WTC11 (cell line): ENCODE measurements around the gene PNMA1. TPM values are rescaled to one million over a fixed set of nuclear protein-coding genes. Genes with fewer than 3 reads are reported as not detected.

ENCODE experiments used
- ATAC-seq: fragments of 200-7000 bp; cut with Tn5 transposase; 2 replicates; pipeline ENCODE4 v1.10.0; 2021; ENCODE audit warnings: mild to moderate bottlenecking, moderate library complexity
- CTCF ChIA-PET: fragments of 300-600 bp; sonication (Branson Sonifier 250); formaldehyde crosslinking; loops from one replicate; lab custom pipeline; 2021; ENCODE audit warnings: antibody characterized with exemption; lab: Charles Lee
- POLR2A ChIA-PET: fragments of 350-600 bp; sonication (Branson Sonifier 250); formaldehyde crosslinking; loops from one replicate; lab custom pipeline; 2021; ENCODE audit warnings: antibody characterized with exemption; lab: Charles Lee
- DNase-seq: peaks from one replicate; pipeline ENCODE4 v3.0.0; 2021; ENCODE audit warnings: low spot score
- H3K27ac Mint-ChIP-seq: 2 replicates; pipeline ENCODE4 v1.8.0; 2021; ENCODE audit warnings: mixed read lengths
- H3K27me3 Mint-ChIP-seq: 2 replicates; pipeline ENCODE4 v1.8.0; 2021; ENCODE audit warnings: low read depth, mild to moderate bottlenecking, moderate library complexity, mixed read lengths
- H3K36me3 Mint-ChIP-seq: 2 replicates; pipeline ENCODE4 v1.8.0; 2021; ENCODE audit warnings: mixed read lengths
- H3K4me1 Mint-ChIP-seq: 2 replicates; pipeline ENCODE4 v1.8.0; 2022; ENCODE audit warnings: mixed read lengths
- H3K4me3 Mint-ChIP-seq: 2 replicates; pipeline ENCODE4 v1.8.0; 2021; ENCODE audit warnings: mild to moderate bottlenecking, moderate library complexity, mixed read lengths
- H3K9me3 Mint-ChIP-seq: 2 replicates; pipeline ENCODE4 v1.8.0; 2021; ENCODE audit warnings: mixed read lengths
- CBFB ChIP-seq: sonication (generic); formaldehyde crosslinking; IDR thresholded peaks from 2 replicates; pipeline ENCODE4 v1.8.1; 2022; ENCODE audit warnings: mild to moderate bottlenecking, low read depth, missing genetic modification reagents
- CREB1 ChIP-seq: sonication (generic); formaldehyde crosslinking; IDR thresholded peaks from 2 replicates; pipeline ENCODE4 v1.8.0; 2023; ENCODE audit warnings: mild to moderate bottlenecking, missing genetic modification reagents
- ELF4 ChIP-seq: sonication (generic); formaldehyde crosslinking; IDR thresholded peaks from 2 replicates; pipeline ENCODE4 v1.8.1; 2022; ENCODE audit warnings: low read depth, mild to moderate bottlenecking, moderate library complexity, missing genetic modification reagents
- GABPB1 ChIP-seq: sonication (generic); formaldehyde crosslinking; IDR thresholded peaks from 2 replicates; pipeline ENCODE4 v1.8.1; 2023; ENCODE audit warnings: mild to moderate bottlenecking, missing genetic modification reagents
- GTF2I ChIP-seq: fragments of 250-450 bp; sonication (Bioruptor Pico); conservative IDR thresholded peaks from 2 replicates; pipeline ENCODE4 v1.4.0; 2021; ENCODE audit warnings: mild to moderate bottlenecking
- IRF2 ChIP-seq: sonication (generic); formaldehyde crosslinking; IDR thresholded peaks from 2 replicates; pipeline ENCODE4 v1.8.0; 2022; ENCODE audit warnings: low read depth, missing genetic modification reagents, borderline replicate concordance
- NFE2L1 ChIP-seq: sonication (generic); formaldehyde crosslinking; IDR thresholded peaks from 2 replicates; pipeline ENCODE4 v1.8.1; 2023; ENCODE audit warnings: missing genetic modification reagents
- SMAD4 ChIP-seq: sonication (generic); formaldehyde crosslinking; IDR thresholded peaks from 2 replicates; pipeline ENCODE4 v1.8.0; 2022; ENCODE audit warnings: mild to moderate bottlenecking, missing genetic modification reagents
- ZNF219 ChIP-seq: sonication (generic); formaldehyde crosslinking; IDR thresholded peaks from 2 replicates; pipeline ENCODE4 v1.8.0; 2023; ENCODE audit warnings: missing genetic modification reagents, mild to moderate bottlenecking, borderline replicate concordance
- total RNA-seq: library from RNA; stranded (reverse); gene quantifications from 3 replicates; pipeline ENCODE4 v1.2.3, GENCODE V29; 2021
- TF ChIP-seq, protein P1 (sequence below): sonication (generic); formaldehyde crosslinking; IDR thresholded peaks from 2 replicates; pipeline ENCODE4 v1.8.0; 2022; ENCODE audit warnings: mild to moderate bottlenecking, missing genetic modification reagents
- TF ChIP-seq, protein P2 (sequence below): sonication (generic); formaldehyde crosslinking; IDR thresholded peaks from 2 replicates; pipeline ENCODE4 v1.8.1; 2023; ENCODE audit warnings: mild to moderate bottlenecking, moderate library complexity, missing genetic modification reagents
- TF ChIP-seq, protein P3 (sequence below): fragments of 250-450 bp; sonication (Bioruptor Pico); IDR thresholded peaks from 2 replicates; pipeline ENCODE4 v2.1.2; 2022; ENCODE audit warnings: mild to moderate bottlenecking, moderate library complexity
- TF ChIP-seq, protein P4 (sequence below): sonication (generic); formaldehyde crosslinking; IDR thresholded peaks from 2 replicates; pipeline ENCODE4 v1.8.1; 2022; ENCODE audit warnings: missing genetic modification reagents, borderline replicate concordance
- TF ChIP-seq, protein P5 (sequence below): fragments of 200-600 bp; IDR thresholded peaks from 2 replicates; pipeline ENCODE4 v1.8.0; 2022; ENCODE audit warnings: antibody characterized with exemption
- TF ChIP-seq, protein P6 (sequence below): sonication (generic); formaldehyde crosslinking; IDR thresholded peaks from 2 replicates; pipeline ENCODE4 v1.8.0; 2023; ENCODE audit warnings: missing genetic modification reagents
- TF ChIP-seq, protein P7 (sequence below): fragments of 250-450 bp; sonication (Bioruptor Pico); IDR thresholded peaks from 2 replicates; pipeline ENCODE4 v1.9.0; 2021; ENCODE audit warnings: moderate library complexity, mild to moderate bottlenecking, inconsistent platforms, borderline replicate concordance

The PNMA1 gene
- total RNA-seq, 1 experiment from 2014 or later: 46.0 TPM

DNA sequence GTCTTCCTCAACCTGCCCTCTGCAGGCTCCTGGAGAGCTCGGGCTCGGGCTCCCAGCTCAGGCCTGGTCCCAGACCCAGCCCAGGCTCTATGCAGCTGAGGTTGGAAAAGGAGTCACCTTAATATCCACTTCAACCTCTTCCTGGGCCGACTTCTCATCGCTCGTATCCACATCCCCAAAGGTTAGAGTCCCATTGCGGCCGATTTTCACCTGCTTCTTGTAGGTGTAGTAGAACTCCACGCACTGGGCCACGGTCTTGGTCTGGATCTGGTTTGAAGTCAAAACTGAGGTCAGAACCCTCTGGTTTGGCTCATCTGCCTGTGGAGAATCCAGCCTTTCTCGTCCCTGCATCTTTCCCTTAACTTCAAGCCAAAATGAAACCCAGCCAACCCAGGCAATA lies 8.4 kb upstream of the PNMA1 start (continued):
- TF ChIP-seq GABPB1: no peak

DNA sequence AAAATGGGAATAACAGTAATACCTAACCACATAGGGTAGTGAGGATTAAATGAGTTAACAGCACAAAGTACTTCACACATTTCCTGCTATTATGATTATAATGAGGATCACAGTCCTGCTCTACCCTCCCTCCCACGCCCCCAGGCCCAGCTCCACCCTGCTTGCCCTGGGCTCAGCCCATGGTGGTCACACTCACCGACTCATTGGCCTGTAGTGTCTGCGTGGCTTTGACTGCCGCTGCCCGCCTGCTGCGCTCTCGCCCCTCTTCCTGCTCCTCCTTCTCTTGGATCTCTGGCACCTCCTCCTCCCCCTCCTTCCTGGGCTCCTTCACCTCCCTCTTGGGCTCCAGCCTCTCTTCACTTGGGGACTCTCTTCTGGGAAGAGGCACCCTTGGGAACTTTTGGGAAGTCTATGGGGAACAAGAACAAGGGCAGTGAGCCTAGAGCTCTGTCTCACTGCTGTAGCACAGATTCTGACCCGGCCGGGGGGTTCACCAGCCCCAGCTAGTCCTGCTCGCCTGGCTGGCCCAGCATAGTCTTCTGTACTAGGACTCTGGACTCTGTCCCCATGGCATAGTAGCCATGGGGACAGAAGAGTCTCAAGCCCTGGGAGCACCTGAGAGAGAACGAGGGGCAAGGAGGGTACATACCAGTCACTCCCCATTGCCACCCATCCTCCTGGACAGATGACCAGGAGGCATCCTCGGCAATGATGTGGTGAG lies 7.1 kb upstream of the PNMA1 start:
- Mint-ChIP-seq H3K36me3 (peaks cover 10% of the 10 kb centered on the region), H3K9me3 (no peaks in the 10 kb centered on the region), H3K4me3 (peak overlapping the region; percentile 19; the same call in 1 of the 2 replicates), H3K27ac (peak overlapping the region; percentile 74; the same call in 1 of the 2 replicates), H3K4me1 (peaks cover 57% of the 10 kb centered on the region), H3K27me3 (0 out of 2 replicates have a peak, but pooled peaks cover 3% of the 10 kb centered on the region)
- peak; percentile 65 for DNase-seq
- ChIA-PET POLR2A (interaction anchor here (1.2 kb wide), 1 partner anchor 165 kb away, joined by 3 read pairs; the partner anchor contains the start of gene ZNF410), CTCF (interaction anchor here (0.6 to 4.8 kb wide), 6 partner anchors 8 to 165 kb away, joined by 3 to 21 read pairs (median 3); partner anchors contain the start of gene ZNF410)
- TF ChIP-seq, protein P1, sequence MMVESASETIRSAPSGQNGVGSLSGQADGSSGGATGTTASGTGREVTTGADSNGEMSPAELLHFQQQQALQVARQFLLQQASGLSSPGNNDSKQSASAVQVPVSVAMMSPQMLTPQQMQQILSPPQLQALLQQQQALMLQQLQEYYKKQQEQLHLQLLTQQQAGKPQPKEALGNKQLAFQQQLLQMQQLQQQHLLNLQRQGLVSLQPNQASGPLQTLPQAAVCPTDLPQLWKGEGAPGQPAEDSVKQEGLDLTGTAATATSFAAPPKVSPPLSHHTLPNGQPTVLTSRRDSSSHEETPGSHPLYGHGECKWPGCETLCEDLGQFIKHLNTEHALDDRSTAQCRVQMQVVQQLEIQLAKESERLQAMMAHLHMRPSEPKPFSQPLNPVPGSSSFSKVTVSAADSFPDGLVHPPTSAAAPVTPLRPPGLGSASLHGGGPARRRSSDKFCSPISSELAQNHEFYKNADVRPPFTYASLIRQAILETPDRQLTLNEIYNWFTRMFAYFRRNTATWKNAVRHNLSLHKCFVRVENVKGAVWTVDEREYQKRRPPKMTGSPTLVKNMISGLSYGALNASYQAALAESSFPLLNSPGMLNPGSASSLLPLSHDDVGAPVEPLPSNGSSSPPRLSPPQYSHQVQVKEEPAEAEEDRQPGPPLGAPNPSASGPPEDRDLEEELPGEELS: no peak
- TF ChIP-seq, protein P2, sequence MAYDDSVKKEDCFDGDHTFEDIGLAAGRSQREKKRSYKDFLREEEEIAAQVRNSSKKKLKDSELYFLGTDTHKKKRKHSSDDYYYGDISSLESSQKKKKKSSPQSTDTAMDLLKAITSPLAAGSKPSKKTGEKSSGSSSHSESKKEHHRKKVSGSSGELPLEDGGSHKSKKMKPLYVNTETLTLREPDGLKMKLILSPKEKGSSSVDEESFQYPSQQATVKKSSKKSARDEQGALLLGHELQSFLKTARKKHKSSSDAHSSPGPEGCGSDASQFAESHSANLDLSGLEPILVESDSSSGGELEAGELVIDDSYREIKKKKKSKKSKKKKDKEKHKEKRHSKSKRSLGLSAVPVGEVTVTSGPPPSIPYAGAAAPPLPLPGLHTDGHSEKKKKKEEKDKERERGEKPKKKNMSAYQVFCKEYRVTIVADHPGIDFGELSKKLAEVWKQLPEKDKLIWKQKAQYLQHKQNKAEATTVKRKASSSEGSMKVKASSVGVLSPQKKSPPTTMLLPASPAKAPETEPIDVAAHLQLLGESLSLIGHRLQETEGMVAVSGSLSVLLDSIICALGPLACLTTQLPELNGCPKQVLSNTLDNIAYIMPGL (CRISPR knock-in tag): no peak
- TF ChIP-seq ZNF219 (CRISPR knock-in tag) (no peak), GTF2I (no peak), SMAD4 (CRISPR knock-in tag) (no peak)
- TF ChIP-seq, protein P3, sequence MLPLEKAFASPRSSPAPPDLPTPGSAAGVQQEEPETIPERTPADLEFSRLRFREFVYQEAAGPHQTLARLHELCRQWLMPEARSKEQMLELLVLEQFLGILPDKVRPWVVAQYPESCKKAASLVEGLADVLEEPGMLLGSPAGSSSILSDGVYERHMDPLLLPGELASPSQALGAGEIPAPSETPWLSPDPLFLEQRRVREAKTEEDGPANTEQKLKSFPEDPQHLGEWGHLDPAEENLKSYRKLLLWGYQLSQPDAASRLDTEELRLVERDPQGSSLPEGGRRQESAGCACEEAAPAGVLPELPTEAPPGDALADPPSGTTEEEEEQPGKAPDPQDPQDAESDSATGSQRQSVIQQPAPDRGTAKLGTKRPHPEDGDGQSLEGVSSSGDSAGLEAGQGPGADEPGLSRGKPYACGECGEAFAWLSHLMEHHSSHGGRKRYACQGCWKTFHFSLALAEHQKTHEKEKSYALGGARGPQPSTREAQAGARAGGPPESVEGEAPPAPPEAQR (CRISPR knock-in tag): no peak
- TF ChIP-seq, protein P4, sequence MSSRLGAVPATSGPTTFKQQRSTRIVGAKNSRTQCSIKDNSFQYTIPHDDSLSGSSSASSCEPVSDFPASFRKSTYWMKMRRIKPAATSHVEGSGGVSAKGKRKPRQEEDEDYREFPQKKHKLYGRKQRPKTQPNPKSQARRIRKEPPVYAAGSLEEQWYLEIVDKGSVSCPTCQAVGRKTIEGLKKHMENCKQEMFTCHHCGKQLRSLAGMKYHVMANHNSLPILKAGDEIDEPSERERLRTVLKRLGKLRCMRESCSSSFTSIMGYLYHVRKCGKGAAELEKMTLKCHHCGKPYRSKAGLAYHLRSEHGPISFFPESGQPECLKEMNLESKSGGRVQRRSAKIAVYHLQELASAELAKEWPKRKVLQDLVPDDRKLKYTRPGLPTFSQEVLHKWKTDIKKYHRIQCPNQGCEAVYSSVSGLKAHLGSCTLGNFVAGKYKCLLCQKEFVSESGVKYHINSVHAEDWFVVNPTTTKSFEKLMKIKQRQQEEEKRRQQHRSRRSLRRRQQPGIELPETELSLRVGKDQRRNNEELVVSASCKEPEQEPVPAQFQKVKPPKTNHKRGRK: no peak
- TF ChIP-seq, protein P5, sequence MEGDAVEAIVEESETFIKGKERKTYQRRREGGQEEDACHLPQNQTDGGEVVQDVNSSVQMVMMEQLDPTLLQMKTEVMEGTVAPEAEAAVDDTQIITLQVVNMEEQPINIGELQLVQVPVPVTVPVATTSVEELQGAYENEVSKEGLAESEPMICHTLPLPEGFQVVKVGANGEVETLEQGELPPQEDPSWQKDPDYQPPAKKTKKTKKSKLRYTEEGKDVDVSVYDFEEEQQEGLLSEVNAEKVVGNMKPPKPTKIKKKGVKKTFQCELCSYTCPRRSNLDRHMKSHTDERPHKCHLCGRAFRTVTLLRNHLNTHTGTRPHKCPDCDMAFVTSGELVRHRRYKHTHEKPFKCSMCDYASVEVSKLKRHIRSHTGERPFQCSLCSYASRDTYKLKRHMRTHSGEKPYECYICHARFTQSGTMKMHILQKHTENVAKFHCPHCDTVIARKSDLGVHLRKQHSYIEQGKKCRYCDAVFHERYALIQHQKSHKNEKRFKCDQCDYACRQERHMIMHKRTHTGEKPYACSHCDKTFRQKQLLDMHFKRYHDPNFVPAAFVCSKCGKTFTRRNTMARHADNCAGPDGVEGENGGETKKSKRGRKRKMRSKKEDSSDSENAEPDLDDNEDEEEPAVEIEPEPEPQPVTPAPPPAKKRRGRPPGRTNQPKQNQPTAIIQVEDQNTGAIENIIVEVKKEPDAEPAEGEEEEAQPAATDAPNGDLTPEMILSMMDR: no peak
- TF ChIP-seq, protein P6, sequence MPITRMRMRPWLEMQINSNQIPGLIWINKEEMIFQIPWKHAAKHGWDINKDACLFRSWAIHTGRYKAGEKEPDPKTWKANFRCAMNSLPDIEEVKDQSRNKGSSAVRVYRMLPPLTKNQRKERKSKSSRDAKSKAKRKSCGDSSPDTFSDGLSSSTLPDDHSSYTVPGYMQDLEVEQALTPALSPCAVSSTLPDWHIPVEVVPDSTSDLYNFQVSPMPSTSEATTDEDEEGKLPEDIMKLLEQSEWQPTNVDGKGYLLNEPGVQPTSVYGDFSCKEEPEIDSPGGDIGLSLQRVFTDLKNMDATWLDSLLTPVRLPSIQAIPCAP: no peak
- ATAC-seq: peak; percentile 86

DNA sequence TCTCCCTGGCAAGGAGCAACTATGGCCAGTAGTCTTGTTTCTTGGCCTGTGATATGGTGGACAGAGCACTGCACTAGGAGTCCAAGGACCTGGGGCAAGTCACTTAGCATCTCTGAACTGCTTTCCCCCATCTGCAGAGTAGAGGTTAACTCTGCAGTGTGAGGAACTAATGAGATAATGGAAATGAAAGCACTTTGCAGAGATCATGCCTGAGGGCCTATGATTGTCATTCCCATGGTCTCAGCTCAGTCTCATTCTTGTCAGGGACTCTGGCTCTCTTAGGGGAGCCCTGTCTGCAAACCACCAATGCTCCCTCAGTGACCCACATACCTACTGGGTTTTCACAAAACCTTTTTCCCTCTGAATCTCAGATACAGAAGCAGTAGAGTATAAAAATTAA lies 6.5 kb upstream of the PNMA1 start:
- CTCF ChIA-PET: interaction anchor here (0.6 to 4.8 kb wide), 8 partner anchors 8 to 166 kb away, joined by 3 to 22 read pairs (median 4); partner anchors contain the start of gene ZNF410
- peaks cover 57% of the 10 kb centered on the region for H3K4me1 Mint-ChIP-seq
- DNase-seq (no peak), ATAC-seq (0 out of 2 replicates have a peak, but pooled peaks have one; percentile 2)
- POLR2A ChIA-PET: interaction anchor here (1.2 kb wide), 1 partner anchor 166 kb away, joined by 3 read pairs; the partner anchor contains the start of gene ZNF410
- no peak overlapping the region for H3K27ac Mint-ChIP-seq
- peaks cover 10% of the 10 kb centered on the region for H3K36me3 Mint-ChIP-seq
- H3K27me3 Mint-ChIP-seq: 0 out of 2 replicates have a peak, but pooled peaks cover 3% of the 10 kb centered on the region
- H3K4me3 Mint-ChIP-seq: no peak overlapping the region
- TF ChIP-seq NFE2L1: no peak
- TF ChIP-seq, protein P1: no peak
- TF ChIP-seq, protein P7, sequence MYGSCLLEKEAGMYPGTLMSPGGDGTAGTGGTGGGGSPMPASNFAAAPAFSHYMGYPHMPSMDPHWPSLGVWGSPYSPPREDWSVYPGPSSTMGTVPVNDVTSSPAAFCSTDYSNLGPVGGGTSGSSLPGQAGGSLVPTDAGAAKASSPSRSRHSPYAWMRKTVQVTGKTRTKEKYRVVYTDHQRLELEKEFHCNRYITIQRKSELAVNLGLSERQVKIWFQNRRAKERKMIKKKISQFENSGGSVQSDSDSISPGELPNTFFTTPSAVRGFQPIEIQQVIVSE (CRISPR knock-in tag): no peak
- TF ChIP-seq CBFB (CRISPR knock-in tag): no peak
- TF ChIP-seq IRF2 (CRISPR knock-in tag): no peak
- TF ChIP-seq ELF4 (CRISPR knock-in tag): no peak
- no peak for TF ChIP-seq CREB1
- TF ChIP-seq, all 79 proteins: peak for 0
- H3K9me3 Mint-ChIP-seq: no peaks in the 10 kb centered on the region
